ENCODE results near the gene HOXD8.

Gene HOXD8

GRCh38 chr2:176160251-176160985, 30.9 kb downstream of the HOXD8 start:
- no peak for DNase-seq (ENCODE audit: low read depth)

GRCh38 chr2:176160986-176161824, 31.7 kb downstream of the HOXD8 start:
- no peak for DNase-seq (ENCODE audit: low read depth)

- no peak for DNase-seq (ENCODE audit: low read depth)
Measured at GRCh38 chr2:176161825-176162626, 32.5 kb downstream of the HOXD8 start.

GRCh38 chr2:176162911-176163671, 33.6 kb downstream of the HOXD8 start:
- no peak for DNase-seq (ENCODE audit: low read depth)

DNA sequence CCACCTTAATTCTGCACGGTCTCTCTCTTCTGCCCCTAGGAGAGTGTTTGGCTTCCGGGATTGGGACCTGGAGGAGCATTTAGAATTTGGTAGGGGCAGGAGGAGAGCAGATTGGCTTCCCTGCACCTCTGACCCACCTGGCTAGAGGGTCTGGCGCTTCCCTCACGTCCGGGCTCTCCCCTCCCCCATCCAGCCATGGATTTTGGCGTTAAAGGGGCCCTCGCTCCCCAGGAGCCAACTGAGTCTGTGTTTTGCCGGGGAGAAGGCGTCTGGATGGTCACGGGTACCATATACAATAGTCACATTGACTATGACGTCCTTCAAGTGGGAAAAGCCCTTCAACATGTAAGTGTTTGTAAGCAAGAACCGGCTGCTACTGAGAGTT, 34.2 kb downstream of the HOXD8 start:
- no peak for DNase-seq (ENCODE audit: low read depth)

GRCh38 chr2:176164201-176164600, 34.7 kb downstream of the HOXD8 start:
- no peak for DNase-seq (ENCODE audit: low read depth)

DNA sequence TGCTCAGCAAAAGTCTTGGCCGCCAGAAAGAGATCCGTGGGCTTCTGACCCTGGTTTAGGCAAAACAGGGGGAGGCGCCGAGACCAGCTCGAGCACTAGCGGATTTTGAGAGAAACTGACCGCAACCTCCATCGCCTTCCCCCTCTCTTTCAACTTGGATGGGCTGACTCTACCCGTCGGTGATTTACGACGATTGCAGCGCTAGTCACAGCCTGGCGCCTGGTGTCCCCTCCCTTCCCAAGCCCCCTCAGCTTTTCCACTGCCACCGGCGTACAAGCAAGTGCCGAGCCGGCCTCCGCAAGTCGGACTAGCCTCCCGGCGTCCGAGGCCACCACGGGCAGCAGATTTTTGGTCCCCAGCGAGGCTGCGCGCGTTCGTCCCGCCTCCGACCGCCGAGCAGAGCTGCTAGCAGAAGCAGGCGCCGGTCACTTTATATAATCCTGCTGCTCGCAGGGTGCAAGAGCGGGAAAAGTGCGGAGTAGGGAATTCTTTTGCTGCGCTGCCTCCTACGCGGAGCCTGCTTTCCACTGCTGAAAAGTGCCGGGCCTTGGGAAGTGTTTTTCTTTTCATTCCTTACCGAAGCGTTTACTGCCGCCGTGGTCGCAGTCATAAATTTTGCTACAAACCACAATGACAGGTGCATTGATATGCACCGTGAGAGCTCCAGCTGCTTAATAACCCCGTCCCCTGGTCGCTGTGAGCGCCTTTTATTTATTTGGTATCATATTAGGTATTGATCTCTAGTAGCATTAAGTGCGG, 35.3 kb downstream of the HOXD8 start:
- DNase-seq (ENCODE audit: low read depth) = no peak

DNA sequence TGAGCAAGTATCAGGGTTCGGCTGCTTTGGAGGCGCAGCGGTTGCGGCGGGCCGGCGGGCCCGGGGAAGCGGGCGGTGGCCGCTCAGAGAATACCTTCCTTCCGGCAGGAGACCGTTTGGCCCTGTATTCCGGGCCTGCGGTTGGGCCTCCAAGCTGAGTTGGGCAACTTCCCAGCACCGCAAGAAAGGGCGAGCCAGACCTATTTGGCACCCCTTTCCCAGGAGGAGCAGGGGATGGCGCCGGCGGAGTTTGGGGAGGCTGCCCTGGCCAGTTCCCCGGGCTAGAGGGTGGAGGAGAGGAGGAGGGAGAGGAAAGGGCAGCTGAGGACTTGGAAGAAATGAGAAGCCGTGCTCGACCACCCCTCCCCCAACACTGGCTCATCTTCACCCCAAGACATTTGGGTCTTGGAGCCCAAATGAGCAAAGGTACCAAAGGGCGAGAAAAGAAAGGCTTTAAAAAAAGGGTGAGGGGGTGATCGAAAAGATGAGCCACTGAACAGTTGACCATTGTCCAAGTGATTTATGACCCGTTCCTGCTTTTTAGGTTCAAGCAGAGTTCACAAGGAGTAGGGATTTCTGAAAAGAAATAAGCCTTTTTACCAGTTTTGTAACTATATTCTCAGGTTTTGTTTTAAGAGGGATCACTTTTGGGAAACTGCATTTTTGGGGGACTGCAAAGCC, 36.0 kb downstream of the HOXD8 start:
- no peak for DNase-seq (ENCODE audit: low read depth)

DNA sequence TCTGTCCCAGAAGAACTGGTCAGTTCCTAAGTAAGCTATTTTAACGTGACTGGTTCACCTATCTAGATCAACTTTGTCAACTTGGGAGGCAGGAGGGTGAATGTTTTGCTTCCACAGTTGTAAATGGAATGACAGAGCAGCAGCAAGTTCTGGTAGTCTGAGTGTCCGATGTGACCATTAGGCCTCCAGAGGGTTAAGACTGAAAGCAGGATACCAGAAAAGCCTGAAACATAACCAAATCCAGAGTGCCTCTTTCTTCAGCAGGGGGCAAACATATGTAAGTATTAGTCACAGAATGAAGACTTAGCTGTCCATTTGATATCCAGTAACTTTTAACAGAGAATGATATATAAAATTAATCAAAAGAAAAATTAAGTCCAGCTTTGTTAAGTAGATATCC, 36.8 kb downstream of the HOXD8 start:
- DNase-seq (ENCODE audit: low read depth) = no peak

- no peak for DNase-seq (ENCODE audit: low read depth)
Measured at GRCh38 chr2:176167398-176167797, 37.9 kb downstream of the HOXD8 start.

DNA sequence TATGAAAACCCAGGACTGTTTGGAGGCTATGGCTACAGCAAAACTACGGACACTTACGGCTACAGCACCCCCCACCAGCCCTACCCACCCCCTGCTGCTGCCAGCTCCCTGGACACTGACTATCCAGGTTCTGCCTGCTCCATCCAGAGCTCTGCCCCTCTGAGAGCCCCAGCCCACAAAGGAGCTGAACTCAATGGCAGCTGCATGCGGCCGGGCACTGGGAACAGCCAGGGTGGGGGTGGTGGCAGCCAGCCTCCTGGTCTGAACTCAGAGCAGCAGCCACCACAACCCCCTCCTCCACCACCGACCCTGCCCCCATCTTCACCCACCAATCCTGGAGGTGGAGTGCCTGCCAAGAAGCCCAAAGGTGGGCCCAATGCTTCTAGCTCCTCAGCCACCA, 39.7 kb downstream of the HOXD8 start:
- no peak for DNase-seq (ENCODE audit: low read depth)

DNA sequence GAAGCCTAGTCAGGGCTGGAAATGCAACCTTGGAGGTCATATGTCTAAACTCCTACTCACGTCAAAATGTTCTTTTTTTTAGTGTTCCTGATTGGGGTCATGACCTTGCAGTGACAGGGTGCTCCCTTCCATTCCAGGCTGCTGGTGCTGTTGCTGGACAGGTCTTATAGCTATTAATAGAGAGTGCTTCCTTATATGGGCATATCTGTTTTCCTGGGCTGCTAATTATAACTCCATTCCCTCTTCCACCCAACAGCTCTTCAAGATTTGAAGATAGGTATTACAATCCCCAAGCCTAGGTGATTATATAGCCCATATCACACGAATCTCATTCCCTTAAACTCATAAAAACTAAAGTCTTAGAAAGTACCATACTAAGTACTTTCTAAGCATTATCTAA, 40.2 kb downstream of the HOXD8 start:
- DNase-seq (ENCODE audit: low read depth) = no peak

- DNase-seq (ENCODE audit: low read depth) = no peak
Measured at GRCh38 chr2:176170602-176171305, 41.2 kb downstream of the HOXD8 start.

DNA sequence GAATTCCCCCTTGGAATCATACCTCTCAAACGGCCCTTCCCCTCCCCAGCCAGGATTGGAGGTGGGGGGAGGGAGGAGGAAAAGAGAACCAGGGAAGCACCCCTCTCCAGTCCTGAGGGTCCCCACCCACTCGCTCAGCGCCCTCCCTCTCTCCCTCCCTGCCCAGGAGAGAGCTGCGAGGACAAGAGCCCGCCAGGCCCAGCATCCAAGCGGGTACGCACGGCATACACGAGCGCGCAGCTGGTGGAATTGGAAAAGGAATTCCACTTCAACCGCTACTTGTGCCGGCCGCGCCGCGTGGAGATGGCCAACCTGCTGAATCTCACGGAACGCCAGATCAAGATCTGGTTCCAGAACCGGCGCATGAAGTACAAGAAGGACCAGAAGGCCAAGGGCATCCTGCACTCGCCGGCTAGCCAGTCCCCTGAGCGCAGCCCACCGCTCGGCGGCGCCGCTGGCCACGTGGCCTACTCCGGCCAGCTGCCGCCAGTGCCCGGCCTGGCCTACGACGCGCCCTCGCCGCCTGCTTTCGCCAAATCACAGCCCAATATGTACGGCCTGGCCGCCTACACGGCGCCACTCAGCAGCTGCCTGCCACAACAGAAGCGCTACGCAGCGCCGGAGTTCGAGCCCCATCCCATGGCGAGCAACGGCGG, 42.0 kb downstream of the HOXD8 start:
- no peak for DNase-seq (ENCODE audit: low read depth)

GRCh38 chr2:176172007-176172894, 42.7 kb downstream of the HOXD8 start:
- DNase-seq (ENCODE audit: low read depth) = no peak

- no peak for DNase-seq (ENCODE audit: low read depth)
Measured at GRCh38 chr2:176172895-176173566, 43.5 kb downstream of the HOXD8 start.

- DNase-seq (ENCODE audit: low read depth) = no peak
Measured at GRCh38 chr2:176173567-176174381, 44.3 kb downstream of the HOXD8 start.

Measured in stimulated activated CD8-positive, alpha-beta memory T cell treated with anti-CD3 and anti-CD28 coated beads, Interleukin-4, amount 100 ng/mL, for 24 hours (primary cell).